H1 (cell line): ENCODE results near the gene TXNRD2. TPM values are rescaled to one million over a fixed set of nuclear protein-coding genes. Genes with fewer than 3 reads are reported as not detected.

Experiments
- CTCF ChIA-PET: fragments of 300-600 bp; sonication (Branson Sonifier 250); formaldehyde crosslinking; loops from one replicate; lab custom pipeline; 2021; ENCODE audit not compliant: partially characterized antibody; lab: Charles Lee
- POLR2A ChIA-PET: fragments of 300-600 bp; sonication (Branson Sonifier 250); formaldehyde crosslinking; loops from one replicate; lab custom pipeline; 2021; ENCODE audit warnings: inconsistent platforms; ENCODE audit not compliant: partially characterized antibody; lab: Charles Lee
- DNase-seq, 2 experiments: peaks; one replicate each; pipeline versions ENCODE4 v3.0.0 to v3.0.0-alpha.2; 2010 to 2022; ENCODE audit warnings: low spot score in 2 of 2, low read depth in 1 of 2, mixed read lengths in 1 of 2
- FAIRE-seq: peaks from 2 replicates; lab custom pipeline; 2011; peaks lifted over from hg19 to GRCh38; lab: Jason Lieb, UNC
- H2AFZ ChIP-seq: 2 replicates; pipeline ENCODE4 v1.8.1; 2012; ENCODE audit warnings: low read length, inconsistent platforms
- H2AK5ac ChIP-seq: 2 replicates; pipeline ENCODE4 v1.6.1; 2013; ENCODE audit warnings: low read depth, low read length
- H2BK120ac ChIP-seq: replicated peaks from 2 replicates; pipeline ENCODE3; 2013; ENCODE audit warnings: low read depth, low read length, inconsistent platforms
- H2BK12ac ChIP-seq: 2 replicates; pipeline ENCODE4 v1.6.1; 2013; ENCODE audit warnings: low read depth, low read length
- H2BK15ac ChIP-seq: 2 replicates; pipeline ENCODE4 v1.6.1; 2013; ENCODE audit warnings: low read length
- H2BK20ac ChIP-seq: 2 replicates; pipeline ENCODE4 v1.6.1; 2013; ENCODE audit warnings: low read length
- H2BK5ac ChIP-seq: 2 replicates; pipeline ENCODE4 v1.6.1; 2013; ENCODE audit warnings: low read depth, low read length
- H3K14ac ChIP-seq: 2 replicates; pipeline ENCODE4 v1.6.1; 2013; ENCODE audit warnings: inconsistent platforms; ENCODE audit not compliant: insufficient read length
- H3K18ac ChIP-seq: 2 replicates; pipeline ENCODE4 v1.6.1; 2013; ENCODE audit warnings: low read length; ENCODE audit errors: extremely low read depth
- H3K23ac ChIP-seq: 2 replicates; pipeline ENCODE4 v1.6.1; 2013; ENCODE audit warnings: inconsistent platforms; ENCODE audit not compliant: insufficient read length
- H3K23me2 ChIP-seq: 2 replicates; pipeline ENCODE4 v1.6.1; 2013; ENCODE audit warnings: low read depth, low read length
- H3K27ac ChIP-seq: 2 replicates; pipeline ENCODE4 v1.6.1; 2011; ENCODE audit warnings: low read depth, low read length, inconsistent platforms
- H3K27me3 ChIP-seq, 4 experiments: replicated peaks in 1 of 4; 1 replicate in 1 of 4; 2 replicates in 3 of 4; pipeline versions ENCODE4 v1.6.1 to v1.8.1; 2011 to 2013; ENCODE audit warnings: low read length in 3 of 4, mild to moderate bottlenecking in 3 of 4, inconsistent platforms in 2 of 4, mixed read lengths in 2 of 4, moderate library complexity in 1 of 4; ENCODE audit not compliant: control insufficient read depth in 3 of 4, insufficient read depth in 3 of 4; ENCODE audit errors: extremely low read depth in 1 of 4
- H3K36me3 ChIP-seq, 4 experiments: 2 replicates each; pipeline versions ENCODE4 v1.6.1 to v1.8.1; 2011 to 2013; ENCODE audit warnings: mild to moderate bottlenecking in 4 of 4, low read length in 3 of 4, moderate library complexity in 2 of 4, control low read depth in 1 of 4, inconsistent platforms in 1 of 4; ENCODE audit not compliant: insufficient read depth in 4 of 4, control insufficient read depth in 2 of 4
- H3K4ac ChIP-seq: replicated peaks from 2 replicates; pipeline ENCODE3; 2013; ENCODE audit warnings: low read length, low read depth, mixed read lengths, inconsistent platforms; ENCODE audit not compliant: insufficient read length
- H3K4me1 ChIP-seq, 4 experiments: replicated peaks in 1 of 4; 1 replicate in 1 of 4; 2 replicates in 3 of 4; pipeline versions ENCODE4 v1.6.1 to v1.8.1; 2011 to 2013; ENCODE audit warnings: low read length in 3 of 4, inconsistent platforms in 2 of 4, mixed read lengths in 1 of 4; ENCODE audit not compliant: insufficient read depth in 4 of 4, control insufficient read depth in 3 of 4
- H3K4me2 ChIP-seq, 2 experiments: 2 replicates each; pipeline versions ENCODE4 v1.6.1 to v1.8.1; 2011 to 2013; ENCODE audit warnings: low read depth in 2 of 2, low read length in 2 of 2, control low read depth in 1 of 2, inconsistent platforms in 1 of 2, mild to moderate bottlenecking in 1 of 2; ENCODE audit not compliant: insufficient read depth in 1 of 2
- H3K4me3 ChIP-seq, 4 experiments: fragments of 200-600, 300-600 bp in 1 of 4; sonication (generic), shearing (Covaris generic), sonication (Bioruptor Twin) in 1 of 4; 2 replicates each; pipeline versions ENCODE4 v1.5.1 to v1.8.1; 2011 to 2016; ENCODE audit warnings: low read length in 4 of 4, low read depth in 3 of 4, control low read depth in 2 of 4, inconsistent platforms in 2 of 4, mild to moderate bottlenecking in 2 of 4, mixed read lengths in 1 of 4, moderate library complexity in 1 of 4; ENCODE audit not compliant: insufficient read depth in 2 of 4; ENCODE audit errors: extremely low read depth in 1 of 4
- H3K56ac ChIP-seq: replicated peaks from 2 replicates; pipeline ENCODE3; 2013; ENCODE audit warnings: low read depth, mild to moderate bottlenecking, mixed read lengths, low read length, inconsistent platforms; ENCODE audit not compliant: insufficient read length
- H3K79me1 ChIP-seq: 2 replicates; pipeline ENCODE4 v1.6.1; 2013; ENCODE audit warnings: low read depth, low read length, control low read depth
- H3K79me2 ChIP-seq, 2 experiments: 2 replicates each; pipeline versions ENCODE4 v1.6.1 to v1.8.1; 2012 to 2013; ENCODE audit warnings: low read length in 2 of 2, mild to moderate bottlenecking in 2 of 2, inconsistent platforms in 1 of 2; ENCODE audit not compliant: insufficient read depth in 2 of 2, control insufficient read depth in 1 of 2
- H3K9ac ChIP-seq, 4 experiments: replicated peaks in 1 of 4; 1 replicate in 1 of 4; 2 replicates in 3 of 4; pipeline versions ENCODE4 v1.6.1 to v1.8.1; 2011 to 2013; ENCODE audit warnings: low read depth in 3 of 4, low read length in 3 of 4, control low read depth in 2 of 4, mild to moderate bottlenecking in 2 of 4, moderate library complexity in 2 of 4, inconsistent platforms in 1 of 4; ENCODE audit errors: extremely low read depth in 1 of 4
- H3K9me3 ChIP-seq, 2 experiments: 2 replicates each; pipeline versions ENCODE4 v1.6.1 to v1.8.1; 2012 to 2013; ENCODE audit warnings: mild to moderate bottlenecking in 2 of 2, moderate library complexity in 2 of 2, control low read depth in 1 of 2, inconsistent platforms in 1 of 2, low read depth in 1 of 2, low read length in 1 of 2, mixed read lengths in 1 of 2; ENCODE audit not compliant: insufficient read depth in 2 of 2
- H4K20me1 ChIP-seq, 2 experiments: replicated peaks in 1 of 2; 2 replicates each; pipeline versions ENCODE3 to v1.8.1; 2011 to 2013; ENCODE audit warnings: inconsistent platforms in 2 of 2, low read length in 2 of 2, mild to moderate bottlenecking in 1 of 2; ENCODE audit not compliant: insufficient read depth in 2 of 2, control insufficient read depth in 1 of 2
- H4K5ac ChIP-seq: 2 replicates; pipeline ENCODE4 v1.6.1; 2013; ENCODE audit warnings: low read length, low read depth, mixed read lengths, inconsistent platforms; ENCODE audit not compliant: insufficient read length
- H4K8ac ChIP-seq: 2 replicates; pipeline ENCODE4 v1.8.0; 2013; ENCODE audit warnings: mild to moderate bottlenecking, moderate library complexity, low read length, inconsistent platforms; ENCODE audit not compliant: insufficient read depth; ENCODE audit errors: extremely low read depth
- H4K91ac ChIP-seq: replicated peaks from 2 replicates; pipeline ENCODE3; 2013; ENCODE audit warnings: low read length, mixed read lengths, inconsistent platforms; ENCODE audit not compliant: insufficient read length
- HDAC2 ChIP-seq, 2 experiments: fragments of 300-600 bp in 1 of 2; sonication (generic) in 1 of 2; IDR thresholded peaks; 2 replicates each; pipeline ENCODE4 v1.6.1; 2011 to 2012; ENCODE audit warnings: low read depth in 2 of 2, low read length in 2 of 2, mild to moderate bottlenecking in 2 of 2, moderate library complexity in 2 of 2, borderline replicate concordance in 1 of 2, inconsistent platforms in 1 of 2
- KDM4A ChIP-seq: IDR thresholded peaks from one replicate; pipeline ENCODE4 v1.7.1; 2012; ENCODE audit warnings: low read depth, mild to moderate bottlenecking, moderate library complexity, low read length, inconsistent platforms; ENCODE audit not compliant: severe bottlenecking
- RBBP5 ChIP-seq: IDR thresholded peaks from 2 replicates; pipeline ENCODE4 v1.7.1; 2012; ENCODE audit warnings: low read depth, mild to moderate bottlenecking, inconsistent platforms, low read length, moderate library complexity, borderline replicate concordance
- TAF1 ChIP-seq: IDR thresholded peaks from 2 replicates; pipeline ENCODE4 v1.6.1; 2011; ENCODE audit warnings: mild to moderate bottlenecking, low read depth, low read length
- WGBS, 2 experiments: shearing (Covaris generic) in 1 of 2; methylation state at CpG; one replicate each; pipeline versions ENCODE4 v1.1.6 to v1.1.7; 2013 to 2015; ENCODE audit warnings: low lambda C conversion rate in 2 of 2, mixed read lengths in 2 of 2, inconsistent platforms in 1 of 2, low coverage in 1 of 2, missing lambda C conversion rate in 1 of 2; ENCODE audit not compliant: insufficient replicate concordance in 2 of 2, insufficient coverage in 1 of 2, insufficient read length in 1 of 2; ENCODE audit errors: extremely low coverage in 1 of 2, missing lambda C conversion rate in 1 of 2; 5-methylcytosine and 5-hydroxymethylcytosine counted together
- polyA plus RNA-seq, 7 experiments: library from polyadenylated mRNA; depleted of rRNA in 3 of 7; stranded (reverse) in 5 of 7; unstranded in 2 of 7; fragments of >200 nt in 5 of 7; fragments of 200-250 nt in 2 of 7; gene quantifications; 1 replicate in 5 of 7; 2 replicates in 1 of 7; 4 replicates in 1 of 7; pipeline versions ENCODE4 v1.2.1 to v1.2.3, GENCODE V29; 2011 to 2013; ENCODE audit warnings: missing spikeins in 2 of 7, mixed read lengths in 2 of 7
- total RNA-seq: library from RNA; stranded (reverse); fragmentation: NEBNext Ultra II Directional; extraction: Animal tissue kit (Norgen Biotek cat#: 25700); gene quantifications from 2 replicates; pipeline ENCODE4 v1.2.1, GENCODE V29; 2021

TXNRD2 gene
- total and polyA plus RNA-seq, 2 of the 8 experiments (the other 6 are each of a cell fraction or from before 2014, with no cell fraction given) = 14.8 to 21.9 TPM

DNA sequence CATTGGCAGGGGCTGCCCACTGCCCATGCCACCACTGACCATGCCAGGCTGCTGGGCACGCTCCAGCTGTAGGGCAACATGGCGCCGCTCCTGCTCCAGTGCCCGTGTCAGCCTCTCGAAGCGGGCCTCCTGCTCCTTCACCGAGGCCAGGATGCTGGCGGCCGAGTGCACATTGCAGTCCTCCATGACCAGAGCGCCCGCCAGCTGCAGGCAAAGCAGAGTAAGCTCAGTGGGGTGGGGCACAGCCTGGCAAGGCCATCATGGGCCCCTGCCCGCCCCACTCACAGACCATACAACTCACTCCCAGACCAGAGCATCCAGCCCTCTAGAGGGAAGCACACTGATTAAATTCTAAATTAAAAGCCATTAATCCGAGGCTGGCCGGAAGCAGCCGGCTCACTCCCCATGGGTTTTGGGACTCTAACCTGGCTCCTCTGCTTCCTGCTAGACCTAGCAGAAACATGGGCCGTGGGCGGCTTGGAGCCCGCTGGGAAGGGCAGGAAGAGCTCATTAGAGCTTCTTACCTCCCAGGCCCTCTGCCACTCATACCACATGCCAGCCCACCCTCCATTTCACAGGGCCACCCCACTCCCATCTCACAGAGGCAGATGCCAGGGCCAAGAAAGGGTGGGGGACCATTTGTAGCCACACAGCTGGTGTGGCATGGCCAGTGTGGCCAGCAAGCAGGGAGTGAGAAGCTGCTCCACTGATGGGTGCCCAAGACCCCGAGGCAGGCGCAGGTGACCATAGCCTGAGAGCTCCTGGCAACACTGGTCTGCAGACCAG, 49.2 kb upstream of the TXNRD2 start:
- DNase-seq (no peak), FAIRE-seq (no peak)
- WGBS, 2 experiments = 92% methylated on average over 20 of the region's 20 CpGs; no CpG with 5 or more reads in 1 of the 2 experiments
- Histone ChIP-seq H3K9me3 (no peaks in the 10 kb centered on the region), H3K27ac (no peak overlapping the region), H2BK12ac (no peak overlapping the region), H3K4me3 (no peak overlapping the region), H3K79me2 (peaks cover 0 to 3% of the 10 kb centered on the region in 2 experiments; a peak in 1 of 4 replicates), H2BK5ac (no peak overlapping the region), H2BK120ac (no peak overlapping the region), H3K9ac (no peak overlapping the region), H3K14ac (no peak overlapping the region), H3K36me3 (no peaks in the 10 kb centered on the region), H3K56ac (no peak overlapping the region), H3K4ac (no peak overlapping the region), H3K4me1 (peaks cover 0 to 13% (median 8%) of the 10 kb centered on the region in 4 experiments; a peak in 5 of 7 replicates), H3K79me1 (peaks cover 5% of the 10 kb centered on the region), H3K23me2 (peaks cover 10% of the 10 kb centered on the region; the same call in 1 of the 2 replicates), H4K91ac (no peak overlapping the region), H2BK20ac (no peak overlapping the region), H2BK15ac (no peak overlapping the region), H3K23ac (no peak overlapping the region), H4K20me1 (peaks cover 5 to 8% of the 10 kb centered on the region in 2 experiments), H3K18ac (no peak overlapping the region), H3K4me2 (no peak overlapping the region), H2AFZ (no peak overlapping the region), H2AK5ac (no peak overlapping the region), H3K27me3 (no peaks in the 10 kb centered on the region), H4K8ac (no peak overlapping the region), H4K5ac (no peak overlapping the region)
- CTCF ChIA-PET = interaction anchor here (0.8 to 5.8 kb wide), 6 partner anchors 9 to 312 kb away, joined by 3 to 50 read pairs (median 3); no protein-coding TSS in a partner anchor
- TF ChIP-seq HDAC2 (IDR thresholded peaks at IDR 0.05; ENCODE audit: borderline replicate concordance in 1 of 2, low read depth in 2 of 2, low read length in 2 of 2) = no peak
- TF ChIP-seq RBBP5 = no peak
- no peak for TF ChIP-seq KDM4A
- TF ChIP-seq TAF1 = no peak
- POLR2A ChIA-PET = interaction anchor here (1.2 to 1.8 kb wide), 4 partner anchors 11 to 37 kb away, joined by 3 to 4 read pairs (median 3); no protein-coding TSS in a partner anchor
